Lower leg skin (tissue), 3 donors: ENCODE data around the gene CD28.

Experiments
- CTCF ChIP-seq, 3 donors: fragments of 450-650 bp; IDR thresholded peaks; one replicate each; pipeline ENCODE4 v1.5.1; 2016; ENCODE audit warnings: antibody characterized with exemption in 3 of 3, mild to moderate bottlenecking in 3 of 3, moderate library complexity in 2 of 3
- POLR2A ChIP-seq, 2 donors: fragments of 450-650 bp; IDR thresholded peaks; one replicate each; pipeline ENCODE4 v1.6.1; 2016 to 2017; ENCODE audit warnings: antibody characterized with exemption in 2 of 2, mild to moderate bottlenecking in 1 of 2, moderate library complexity in 1 of 2

- TF ChIP-seq CTCF (IDR thresholded peaks at IDR 0.05) (no peak), POLR2A (IDR thresholded peaks at IDR 0.05) (no peak)
Observed at GRCh38 chr2:203730883-203731282, 24.4 kb downstream of the CD28 start.
